ENCODE measurements around the gene DIS3. TPM values are rescaled to one million over a fixed set of nuclear protein-coding genes. Genes with fewer than 3 reads are reported as not detected.
"Not testable (repeated sequence)": the region's sequence is repeated elsewhere in the genome, so short reads cannot be mapped to it uniquely, and the experiment has no call there.

Gene DIS3
- total RNA-seq, 4 donors from 2014 or later, result 16.4 to 32.8 (median 26.9) TPM

DNA sequence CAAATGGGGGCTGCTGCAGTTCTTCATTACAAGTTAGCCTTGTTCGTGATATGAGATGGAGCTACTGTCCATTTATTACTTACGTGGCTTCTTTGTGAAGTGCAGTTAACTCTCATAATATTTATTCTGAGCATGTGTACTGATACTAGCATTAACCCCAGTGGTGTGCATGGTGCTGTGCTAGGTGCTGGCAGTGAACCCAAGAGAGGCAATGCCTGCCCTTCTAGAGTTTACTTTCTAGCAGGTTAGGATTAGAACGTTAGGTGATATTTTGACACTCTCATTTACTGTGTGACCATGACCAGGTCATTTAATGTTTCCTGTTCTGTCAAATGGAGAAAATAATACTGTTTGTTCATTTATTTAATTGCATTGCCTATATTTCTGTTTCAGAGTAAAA lies 17.1 kb upstream of the DIS3 start:
- no peak overlapping the region for H3K4me3 ChIP-seq
- no peaks in the 10 kb centered on the region for H3K27me3 ChIP-seq
- WGBS, 2 donors (ENCODE audit: low coverage in 1 of 2), result 59 to 67% methylated on average over 3 of the region's 3 CpGs
- H3K4me1 ChIP-seq, result no peaks in the 10 kb centered on the region
- no peaks in the 10 kb centered on the region for H3K9me3 ChIP-seq
- peaks cover 0 to 67% of the 10 kb centered on the region in 2 donors for H3K36me3 ChIP-seq
- ATAC-seq, result no peak
- TF ChIP-seq CTCF (IDR thresholded peaks at IDR 0.05), result no peak
- TF ChIP-seq POLR2A (IDR thresholded peaks at IDR 0.05), result no peak
- no peak for TF ChIP-seq EP300 (IDR thresholded peaks at IDR 0.05)
- no peak for TF ChIP-seq POLR2AphosphoS5 (IDR thresholded peaks at IDR 0.05)
- H3K27ac ChIP-seq, result no peak overlapping the region

DNA sequence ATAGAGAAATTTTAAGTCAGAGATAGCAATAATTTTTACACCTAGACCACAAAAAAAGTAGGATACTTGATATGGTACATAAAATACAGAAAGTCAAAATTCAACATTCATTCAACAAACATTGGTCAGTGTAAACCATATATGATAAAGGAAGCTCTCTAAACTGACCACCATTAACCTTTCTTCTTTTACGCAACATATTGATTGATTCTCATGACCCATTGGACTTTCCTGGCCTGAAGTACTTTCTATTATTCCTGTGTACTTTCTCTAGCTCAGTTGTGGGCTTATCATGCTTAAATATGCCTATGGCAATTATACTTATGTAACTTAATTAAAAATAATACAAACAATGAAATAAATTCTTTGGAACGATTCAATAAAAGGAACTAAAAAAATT lies 10.9 kb upstream of the DIS3 start:
- no peaks in the 10 kb centered on the region for H3K4me1 ChIP-seq
- H3K4me3 ChIP-seq, result no peak overlapping the region
- ATAC-seq, result no peak
- no peaks in the 10 kb centered on the region for H3K9me3 ChIP-seq
- no peak for TF ChIP-seq POLR2A (IDR thresholded peaks at IDR 0.05)
- no peak for TF ChIP-seq POLR2AphosphoS5 (IDR thresholded peaks at IDR 0.05)
- no peak for TF ChIP-seq CTCF (IDR thresholded peaks at IDR 0.05)
- TF ChIP-seq EP300 (IDR thresholded peaks at IDR 0.05), result no peak
- H3K27me3 ChIP-seq, result no peaks in the 10 kb centered on the region
- peaks cover 2 to 63% of the 10 kb centered on the region in 2 donors for H3K36me3 ChIP-seq
- 94 to 98% methylated on average over 2 of the region's 2 CpGs for WGBS, 2 donors (ENCODE audit: low coverage in 1 of 2)
- no peak overlapping the region for H3K27ac ChIP-seq

DNA sequence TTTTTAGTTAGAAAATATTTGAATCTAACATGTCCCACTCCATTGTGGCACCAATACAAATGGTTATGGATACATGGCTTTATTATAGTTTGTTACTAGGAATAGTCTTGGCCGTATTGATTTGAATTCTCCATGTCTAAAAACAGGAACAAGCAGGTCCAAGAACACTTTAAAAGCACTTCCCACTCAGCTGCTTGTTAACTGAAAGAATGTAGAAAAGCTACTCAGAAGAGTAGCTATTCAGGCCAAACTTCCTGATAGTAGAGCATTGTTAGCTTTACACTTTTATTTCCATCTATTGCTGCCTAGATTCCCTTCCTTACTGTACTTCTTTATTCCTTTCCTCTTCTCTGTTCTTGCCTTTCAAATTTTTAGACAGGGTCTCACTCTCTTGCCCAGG lies 7.1 kb upstream of the DIS3 start:
- ATAC-seq, result no peak
- no peak overlapping the region for H3K27ac ChIP-seq
- 57 to 75% methylated on average over 1 of the region's 1 CpG for WGBS, 2 donors (ENCODE audit: low coverage in 1 of 2)
- H3K27me3 ChIP-seq, result no peaks in the 10 kb centered on the region
- TF ChIP-seq EP300 (IDR thresholded peaks at IDR 0.05), result no peak
- H3K9me3 ChIP-seq, result no peaks in the 10 kb centered on the region
- H3K4me1 ChIP-seq, result peaks cover 0 to 27% (median 0%) of the 10 kb centered on the region in 3 donors
- H3K4me3 ChIP-seq, result no peak overlapping the region
- peaks cover 2 to 50% of the 10 kb centered on the region in 2 donors for H3K36me3 ChIP-seq

- peaks cover 7 to 56% (median 15%) of the 10 kb centered on the region in 3 donors for H3K4me1 ChIP-seq
- not testable (repeated sequence) for H3K27ac ChIP-seq, ATAC-seq, H3K4me3 ChIP-seq, H3K27me3 ChIP-seq, H3K9me3 ChIP-seq
- H3K36me3 ChIP-seq, result peaks cover 0 to 20% of the 10 kb centered on the region in 2 donors
- WGBS, 2 donors (ENCODE audit: low coverage in 1 of 2), result 95 to 100% methylated on average over 2 to 3 of the region's 4 CpGs
Observed at GRCh38 chr13:72784679-72785078, 3.0 kb upstream of the DIS3 start.

DNA sequence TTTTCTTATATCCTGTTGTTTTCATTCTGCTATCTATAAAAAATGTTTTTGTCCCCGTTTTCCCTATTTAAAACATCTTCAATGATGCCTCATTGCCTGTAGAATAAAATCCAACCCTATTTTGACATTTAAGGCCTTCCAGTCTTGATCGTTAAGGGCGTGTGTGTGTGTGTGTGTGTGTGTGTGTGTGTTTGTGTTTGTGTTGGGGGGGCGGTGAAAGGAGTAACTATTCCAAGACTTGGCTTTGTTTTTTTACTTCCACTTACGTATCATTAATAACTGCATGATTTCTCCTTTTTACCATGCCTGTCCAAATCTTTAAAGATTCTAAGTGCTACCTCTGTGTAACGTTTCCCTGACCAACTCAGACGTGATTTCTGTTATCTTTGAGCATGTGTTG lies 1.0 kb upstream of the DIS3 start:
- peaks cover 0 to 26% of the 10 kb centered on the region in 2 donors for H3K36me3 ChIP-seq
- TF ChIP-seq CTCF (IDR thresholded peaks at IDR 0.05) (no peak), POLR2A (IDR thresholded peaks at IDR 0.05) (no peak), EP300 (IDR thresholded peaks at IDR 0.05) (no peak), POLR2AphosphoS5 (IDR thresholded peaks at IDR 0.05) (no peak)
- no peak for ATAC-seq
- H3K9me3 ChIP-seq, result no peaks in the 10 kb centered on the region
- H3K4me3 ChIP-seq, result peak overlapping the region; percentile 53 to 87
- H3K27ac ChIP-seq, result peak overlapping the region; percentile 62 to 96 (median 94)
- WGBS, 2 donors (ENCODE audit: low coverage in 1 of 2), result 3% methylated on average over 5 to 7 of the region's 7 CpGs
- H3K4me1 ChIP-seq, result peaks cover 14 to 68% (median 23%) of the 10 kb centered on the region in 3 donors
- no peaks in the 10 kb centered on the region for H3K27me3 ChIP-seq

DNA sequence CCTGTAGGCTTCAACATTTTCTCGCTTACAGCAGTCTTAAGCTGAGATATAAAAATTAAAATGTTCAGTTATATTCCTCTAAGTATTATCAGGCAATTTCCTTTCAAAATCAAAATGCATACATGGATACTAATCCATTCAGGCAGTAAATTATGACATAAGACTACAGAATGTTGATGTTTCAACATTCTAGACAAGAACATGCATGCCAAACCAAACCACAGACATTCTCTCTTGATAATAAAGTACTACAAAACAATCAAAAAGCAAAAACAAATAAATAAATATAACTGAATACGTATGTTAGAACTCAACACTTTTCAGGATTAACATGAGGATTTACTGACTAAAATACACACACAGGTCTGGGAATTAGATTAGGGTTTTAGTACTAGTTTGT lies 7.7 kb downstream of the DIS3 start:
- 78 to 79% methylated on average over 2 of the region's 2 CpGs for WGBS, 2 donors (ENCODE audit: low coverage in 1 of 2)

More for the DNA sequence above, 7.7 kb downstream of the DIS3 start:
- ATAC-seq, result no peak
- no peaks in the 10 kb centered on the region for H3K27me3 ChIP-seq
- no peaks in the 10 kb centered on the region for H3K9me3 ChIP-seq
- TF ChIP-seq EP300 (IDR thresholded peaks at IDR 0.05) (no peak), POLR2AphosphoS5 (IDR thresholded peaks at IDR 0.05) (no peak), POLR2A (IDR thresholded peaks at IDR 0.05) (no peak), CTCF (IDR thresholded peaks at IDR 0.05) (no peak)
- peaks cover 31 to 93% of the 10 kb centered on the region in 2 donors for H3K36me3 ChIP-seq
- H3K4me1 ChIP-seq, result peaks cover 1 to 5% (median 5%) of the 10 kb centered on the region in 3 donors
- H3K4me3 ChIP-seq, result no peak overlapping the region
- no peak overlapping the region for H3K27ac ChIP-seq
